Transverse colon (tissue), 4 donors: ENCODE results near the gene RBM23.
A peak's percentile ranks its signal among the peaks of the same experiment; 100 is the strongest.

Experiments
- CTCF ChIP-seq, 5 experiments: fragments of 200-600 bp in 3 of 5; fragments of 450-650 bp in 2 of 5; sonication (generic) in 3 of 5; IDR thresholded peaks; 1 replicate in 2 of 5; 2 replicates in 3 of 5; pipeline ENCODE4 v1.5.1; 2016 to 2017; ENCODE audit warnings: antibody characterized with exemption in 5 of 5, inconsistent platforms in 3 of 5, mild to moderate bottlenecking in 2 of 5, moderate library complexity in 1 of 5
- POLR2A ChIP-seq: fragments of 450-650 bp; IDR thresholded peaks from one replicate; pipeline ENCODE4 v1.6.1; 2016; ENCODE audit warnings: antibody characterized with exemption, mild to moderate bottlenecking, moderate library complexity
- POLR2AphosphoS5 ChIP-seq, 3 donors: sonication (generic); formaldehyde crosslinking; IDR thresholded peaks; one replicate each; pipeline ENCODE4 v1.6.1; 2016; ENCODE audit warnings: antibody characterized with exemption in 3 of 3

GRCh38 chr14:22926316-22926715, 7.4 kb upstream of the RBM23 start:
- no peak for TF ChIP-seq CTCF (IDR thresholded peaks at IDR 0.05)
- peak in 1 of 3 donors; percentile 13 for TF ChIP-seq POLR2AphosphoS5 (IDR thresholded peaks at IDR 0.05)
- TF ChIP-seq POLR2A: no peak
